H1 (cell line): ENCODE results near the gene JUP.

ENCODE experiments used
- ATF3 ChIP-seq: IDR thresholded peaks from 2 replicates; pipeline ENCODE4 v1.6.1; 2011; ENCODE audit warnings: low read depth, mild to moderate bottlenecking, low read length; ENCODE audit not compliant: insufficient read depth
- BRCA1 ChIP-seq: IDR thresholded peaks from 2 replicates; pipeline ENCODE4 v1.6.1; 2012; ENCODE audit warnings: low read depth, low read length, improper control_type of control experiment
- CTCF ChIP-seq, 3 experiments: IDR thresholded peaks; 1 replicate in 2 of 3; 2 replicates in 1 of 3; pipeline versions ENCODE4 v1.5.1 to v1.6.1; 2011; ENCODE audit warnings: low read length in 3 of 3, mild to moderate bottlenecking in 3 of 3, inconsistent platforms in 2 of 3, low read depth in 1 of 3, moderate library complexity in 1 of 3; ENCODE audit not compliant: insufficient read depth in 1 of 3; ENCODE audit errors: control extremely low read depth in 1 of 3
- EZH2 ChIP-seq: fragments of 200-600 bp; sonication (generic); IDR thresholded peaks from 2 replicates; pipeline ENCODE4 v1.7.1; 2012; ENCODE audit warnings: low read depth, mild to moderate bottlenecking, moderate library complexity, low read length, inconsistent platforms; ENCODE audit not compliant: severe bottlenecking
- GABPA ChIP-seq: IDR thresholded peaks from 2 replicates; pipeline ENCODE4 v1.6.1; 2011; ENCODE audit warnings: mild to moderate bottlenecking, low read length, moderate library complexity, borderline replicate concordance; ENCODE audit not compliant: insufficient read depth
- GTF2F1 ChIP-seq: IDR thresholded peaks from 2 replicates; pipeline ENCODE4 v1.6.1; 2012; ENCODE audit warnings: low read depth, low read length, improper control_type of control experiment, borderline replicate concordance
- MAX ChIP-seq: IDR thresholded peaks from 2 replicates; pipeline ENCODE4 v1.6.1; 2012; ENCODE audit warnings: inconsistent platforms
- POLR2A ChIP-seq, 2 experiments: IDR thresholded peaks; 1 replicate in 1 of 2; 2 replicates in 1 of 2; pipeline ENCODE4 v1.6.1; 2011; ENCODE audit warnings: low read depth in 2 of 2, low read length in 2 of 2, mild to moderate bottlenecking in 2 of 2; ENCODE audit errors: control extremely low read depth in 1 of 2
- POLR2AphosphoS5 ChIP-seq: IDR thresholded peaks from 2 replicates; pipeline ENCODE4 v1.6.1; 2011; ENCODE audit warnings: low read depth, low read length
- RAD21 ChIP-seq, 2 experiments: IDR thresholded peaks in 1 of 2; conservative IDR thresholded peaks in 1 of 2; 2 replicates each; pipeline ENCODE4 v1.6.1; 2011; ENCODE audit warnings: low read depth in 2 of 2, low read length in 2 of 2, improper control_type of control experiment in 1 of 2, inconsistent platforms in 1 of 2, mild to moderate bottlenecking in 1 of 2, moderate library complexity in 1 of 2
- USF2 ChIP-seq: IDR thresholded peaks from 2 replicates; pipeline ENCODE4 v1.6.1; 2011; ENCODE audit warnings: low read length, improper control_type of control experiment
- YY1 ChIP-seq: IDR thresholded peaks from 2 replicates; pipeline ENCODE4 v1.6.1; 2011; ENCODE audit warnings: low read depth, mild to moderate bottlenecking, low read length
- ZNF274 ChIP-seq: IDR thresholded peaks from 2 replicates; pipeline ENCODE4 v1.7.0; 2012; ENCODE audit warnings: low read length, borderline replicate concordance; ENCODE audit errors: extremely low read depth

- TF ChIP-seq CTCF (IDR thresholded peaks at IDR 0.05; ENCODE audit: control extremely low read depth in 1 of 3, insufficient read depth in 1 of 3, low read depth in 1 of 3, low read length in 3 of 3) (no peak), RAD21 (IDR thresholded peaks at IDR 0.05 in 1 of 2, conservative IDR thresholded peaks at IDR 0.05 in 1 of 2; ENCODE audit: low read depth in 2 of 2, low read length in 2 of 2) (no peak), POLR2AphosphoS5 (no peak), ZNF274 (no peak), MAX (no peak), BRCA1 (no peak), POLR2A (IDR thresholded peaks at IDR 0.05; ENCODE audit: control extremely low read depth in 1 of 2, low read depth in 2 of 2, low read length in 2 of 2) (no peak), GTF2F1 (no peak), ATF3 (no peak), YY1 (no peak), USF2 (no peak), GABPA (no peak), EZH2 (no peak)
Observed at GRCh38 chr17:41718287-41718645, 68.2 kb downstream of the JUP start.
